Vagina (tissue), 2 donors: Measurements from ENCODE around the gene RNF146. TPM values are rescaled to one million over a fixed set of nuclear protein-coding genes. Genes with fewer than 3 reads are reported as not detected.
A peak's percentile ranks its signal among the peaks of the same experiment; 100 is the strongest.

Experiments
- DNase-seq, 2 donors: peaks; one replicate each; pipeline ENCODE4 v3.0.0-alpha.2; 2017; ENCODE audit errors: extremely low spot score in 2 of 2
- H3K27ac ChIP-seq: fragments of 200-600 bp; sonication (generic); one replicate; pipeline ENCODE4 v1.5.1; 2019
- H3K27me3 ChIP-seq: fragments of 200-600 bp; sonication (generic); one replicate; pipeline ENCODE4 v1.5.1; 2019
- H3K36me3 ChIP-seq, 2 donors: fragments of 200-600 bp; sonication (generic); one replicate each; pipeline ENCODE4 v1.5.1; 2017 to 2019
- H3K4me1 ChIP-seq: fragments of 200-600 bp; sonication (generic); one replicate; pipeline ENCODE4 v1.5.1; 2019
- H3K4me3 ChIP-seq, 2 donors: fragments of 200-600 bp; sonication (generic); 1 replicate in 1 of 2; 2 replicates in 1 of 2; pipeline ENCODE4 v1.5.1; 2016 to 2019
- H3K9me3 ChIP-seq: fragments of 200-600 bp; sonication (generic); one replicate; pipeline ENCODE4 v1.5.1; 2019
- POLR2A ChIP-seq, 2 donors: fragments of 450-650 bp; IDR thresholded peaks; one replicate each; pipeline ENCODE4 v1.6.1; 2017; ENCODE audit warnings: antibody characterized with exemption in 2 of 2, mild to moderate bottlenecking in 2 of 2, moderate library complexity in 2 of 2
- POLR2AphosphoS5 ChIP-seq, 2 donors: sonication (generic); formaldehyde crosslinking; IDR thresholded peaks; one replicate each; pipeline ENCODE4 v1.9.0; 2017; ENCODE audit warnings: antibody characterized with exemption in 2 of 2, mild to moderate bottlenecking in 2 of 2, low read depth in 1 of 2; ENCODE audit not compliant: insufficient read depth in 1 of 2
- intact Hi-C: fragments of 100-400 bp; cut with DNase I; formaldehyde crosslinking; loops from one replicate; pipeline ENCODE4 v1.15.1; 2023
- total RNA-seq: library from RNA; depleted of rRNA; stranded (reverse); fragments of >200 nt; gene quantifications from one replicate; pipeline ENCODE4 v1.2.3, GENCODE V29; 2016
- TF ChIP-seq, protein P1 (sequence below), 3 experiments: fragments of 450-650 bp in 2 of 3; fragments of 200-600 bp in 1 of 3; sonication (generic) in 1 of 3; IDR thresholded peaks; one replicate each; pipeline ENCODE4 v1.5.1; 2017 to 2019; ENCODE audit warnings: antibody characterized with exemption in 3 of 3, mild to moderate bottlenecking in 2 of 3, moderate library complexity in 2 of 3

Gene RNF146
- total RNA-seq, 1 donor from 2014 or later = 53.0 TPM

DNA sequence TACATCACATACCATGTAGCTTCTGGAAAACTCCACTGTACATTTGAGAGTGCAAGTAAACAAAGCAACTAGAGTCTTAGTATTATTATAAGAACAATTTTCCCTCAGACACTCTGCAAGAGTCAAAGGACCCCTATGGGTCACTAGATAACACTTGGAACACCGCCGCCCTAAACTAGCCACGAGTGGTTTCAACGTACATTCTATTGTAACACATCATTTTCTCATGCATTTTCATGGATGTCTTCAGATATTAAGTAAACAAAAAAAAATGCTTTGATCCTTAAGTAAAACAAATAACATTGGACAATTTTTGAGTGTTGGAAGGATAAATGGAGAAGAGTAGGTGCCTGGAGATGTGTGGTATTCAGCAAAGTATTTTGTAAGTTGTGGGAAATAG is 3.2 kb upstream of the RNF146 start:
- no peak for DNase-seq
- Histone ChIP-seq H3K36me3 (no peaks in the 10 kb centered on the region), H3K4me1 (peaks cover 15% of the 10 kb centered on the region), H3K4me3 (no peak overlapping the region), H3K9me3 (no peaks in the 10 kb centered on the region), H3K27me3 (no peaks in the 10 kb centered on the region), H3K27ac (no peak overlapping the region)
- TF ChIP-seq, protein P1, sequence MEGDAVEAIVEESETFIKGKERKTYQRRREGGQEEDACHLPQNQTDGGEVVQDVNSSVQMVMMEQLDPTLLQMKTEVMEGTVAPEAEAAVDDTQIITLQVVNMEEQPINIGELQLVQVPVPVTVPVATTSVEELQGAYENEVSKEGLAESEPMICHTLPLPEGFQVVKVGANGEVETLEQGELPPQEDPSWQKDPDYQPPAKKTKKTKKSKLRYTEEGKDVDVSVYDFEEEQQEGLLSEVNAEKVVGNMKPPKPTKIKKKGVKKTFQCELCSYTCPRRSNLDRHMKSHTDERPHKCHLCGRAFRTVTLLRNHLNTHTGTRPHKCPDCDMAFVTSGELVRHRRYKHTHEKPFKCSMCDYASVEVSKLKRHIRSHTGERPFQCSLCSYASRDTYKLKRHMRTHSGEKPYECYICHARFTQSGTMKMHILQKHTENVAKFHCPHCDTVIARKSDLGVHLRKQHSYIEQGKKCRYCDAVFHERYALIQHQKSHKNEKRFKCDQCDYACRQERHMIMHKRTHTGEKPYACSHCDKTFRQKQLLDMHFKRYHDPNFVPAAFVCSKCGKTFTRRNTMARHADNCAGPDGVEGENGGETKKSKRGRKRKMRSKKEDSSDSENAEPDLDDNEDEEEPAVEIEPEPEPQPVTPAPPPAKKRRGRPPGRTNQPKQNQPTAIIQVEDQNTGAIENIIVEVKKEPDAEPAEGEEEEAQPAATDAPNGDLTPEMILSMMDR (IDR thresholded peaks at IDR 0.05) = no peak
- TF ChIP-seq POLR2A (IDR thresholded peaks at IDR 0.05) (no peak), POLR2AphosphoS5 (IDR thresholded peaks at IDR 0.05; ENCODE audit: insufficient read depth in 1 of 2, low read depth in 1 of 2) (no peak)
- intact Hi-C loops = loop anchor here (10.0 kb wide), 1 partner anchor 139 kb away; no protein-coding TSS in a partner anchor

GRCh38 chr6:127266892-127267645 is 405 bp downstream of the RNF146 start:
- H3K4me1 ChIP-seq = peaks cover 34% of the 10 kb centered on the region
- no peaks in the 10 kb centered on the region for H3K9me3 ChIP-seq
- intact Hi-C loops = loop anchor here (10.0 kb wide), 1 partner anchor 142 kb away; no protein-coding TSS in a partner anchor
- H3K27me3 ChIP-seq = no peaks in the 10 kb centered on the region
- H3K27ac ChIP-seq = peak overlapping the region; percentile 99
- no peaks in the 10 kb centered on the region for H3K36me3 ChIP-seq
- peak in 1 of 2 donors; percentile 93 for TF ChIP-seq POLR2A (IDR thresholded peaks at IDR 0.05)
- TF ChIP-seq, protein P1 (IDR thresholded peaks at IDR 0.05) = no peak
- peak in 1 of 2 donors; percentile 94 for TF ChIP-seq POLR2AphosphoS5 (IDR thresholded peaks at IDR 0.05; ENCODE audit: insufficient read depth in 1 of 2, low read depth in 1 of 2)
- H3K4me3 ChIP-seq = peak overlapping the region; percentile 95 to 97
- DNase-seq = peak in 1 of 2 donors; percentile 89

DNA sequence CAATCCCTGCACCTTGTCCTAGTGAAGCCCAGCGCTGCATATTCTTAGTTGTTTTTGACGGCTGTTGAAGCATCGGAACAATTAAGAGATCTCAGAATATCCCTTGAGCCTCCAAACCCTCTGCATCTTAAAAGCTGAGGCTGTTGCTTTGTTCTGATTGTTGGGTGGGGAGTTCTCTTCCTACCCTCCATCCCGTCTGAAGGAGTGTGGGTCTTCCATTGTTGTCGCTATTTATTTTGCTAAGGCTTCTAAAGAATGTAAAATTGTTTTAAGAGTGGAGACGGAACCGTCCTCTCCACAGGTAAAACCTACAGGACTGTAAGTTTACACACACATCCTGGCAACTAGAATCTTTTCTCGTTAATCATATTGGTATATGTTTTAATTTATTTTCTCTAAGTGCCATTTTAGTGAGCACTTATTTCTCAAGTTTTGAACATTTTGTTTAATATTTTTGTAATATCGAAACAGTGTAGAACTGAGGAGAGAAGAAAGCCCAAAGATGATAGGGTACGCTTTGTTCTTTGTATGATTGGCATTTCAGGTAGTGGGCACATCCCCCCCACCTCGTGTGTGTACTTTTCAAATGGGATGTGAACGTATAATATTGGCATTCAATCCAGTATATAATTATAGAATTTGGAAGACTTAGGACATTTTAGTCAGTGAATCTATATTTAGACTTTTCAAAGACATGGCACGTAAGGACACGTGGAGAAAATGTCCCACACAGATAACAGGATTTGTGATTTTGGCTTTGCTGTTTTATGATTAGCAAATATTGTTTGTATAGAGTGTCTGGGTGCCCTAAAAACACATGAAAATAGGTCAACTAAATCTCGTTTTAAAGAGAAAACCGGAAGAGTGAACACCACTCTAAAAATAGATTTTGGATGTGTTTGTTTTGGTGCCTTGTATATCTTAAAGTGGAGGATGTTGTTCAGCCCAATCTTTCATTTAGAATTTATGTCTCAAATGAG is 1.3 kb downstream of the RNF146 start:
- intact Hi-C loops = loop anchor here (10.0 kb wide), 1 partner anchor 143 kb away; no protein-coding TSS in a partner anchor

DNA sequence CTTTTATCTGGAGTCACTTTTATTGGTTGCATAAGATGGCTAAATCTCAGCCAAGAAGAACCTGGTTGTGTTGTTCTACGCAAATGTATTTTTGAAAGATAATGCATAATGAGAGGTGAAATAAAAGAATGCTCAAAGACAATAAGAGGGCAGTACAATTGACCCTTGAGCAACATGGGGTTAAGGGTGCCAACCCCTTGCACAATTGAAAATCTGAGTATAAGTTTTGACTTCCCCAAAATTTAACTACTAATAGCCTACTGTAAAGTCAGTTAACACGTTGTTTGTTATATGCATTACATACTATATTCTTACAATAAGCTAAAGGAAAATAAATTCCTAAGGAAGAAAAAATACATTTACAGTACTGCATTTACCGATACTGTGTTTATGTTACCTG is 5.9 kb downstream of the RNF146 start:
- no peak overlapping the region for H3K27ac ChIP-seq
- intact Hi-C loops = no loop called here
- no peaks in the 10 kb centered on the region for H3K36me3 ChIP-seq

More for the DNA sequence above, 1.3 kb downstream of the RNF146 start:
- H3K36me3 ChIP-seq = no peaks in the 10 kb centered on the region
- H3K27me3 ChIP-seq = no peaks in the 10 kb centered on the region
- H3K4me3 ChIP-seq = peak overlapping the region; percentile 95 to 97
- no peak for DNase-seq
- peaks cover 43% of the 10 kb centered on the region for H3K4me1 ChIP-seq
- peak overlapping the region; percentile 99 for H3K27ac ChIP-seq
- H3K9me3 ChIP-seq = no peaks in the 10 kb centered on the region
- TF ChIP-seq POLR2A (IDR thresholded peaks at IDR 0.05) (no peak), POLR2AphosphoS5 (IDR thresholded peaks at IDR 0.05; ENCODE audit: insufficient read depth in 1 of 2, low read depth in 1 of 2) (peak in 1 of 2 donors; percentile 7)

GRCh38 chr6:127273499-127273898 is 6.8 kb downstream of the RNF146 start:
- Histone ChIP-seq H3K27ac (no peak overlapping the region), H3K27me3 (no peaks in the 10 kb centered on the region), H3K4me1 (peaks cover 75% of the 10 kb centered on the region), H3K36me3 (no peaks in the 10 kb centered on the region), H3K9me3 (no peaks in the 10 kb centered on the region), H3K4me3 (no peak overlapping the region)
- intact Hi-C loops = no loop called here
- TF ChIP-seq POLR2A (IDR thresholded peaks at IDR 0.05) = no peak
- no peak for TF ChIP-seq POLR2AphosphoS5 (IDR thresholded peaks at IDR 0.05; ENCODE audit: insufficient read depth in 1 of 2, low read depth in 1 of 2)
- TF ChIP-seq, protein P1 (IDR thresholded peaks at IDR 0.05) = no peak
- no peak for DNase-seq

More for the DNA sequence above, 5.9 kb downstream of the RNF146 start:
- no peak overlapping the region for H3K4me3 ChIP-seq
- DNase-seq = no peak
- TF ChIP-seq POLR2A (IDR thresholded peaks at IDR 0.05) = no peak
- TF ChIP-seq, protein P1 (IDR thresholded peaks at IDR 0.05) = no peak
- H3K27me3 ChIP-seq = no peaks in the 10 kb centered on the region
- H3K4me1 ChIP-seq = peaks cover 72% of the 10 kb centered on the region
- H3K9me3 ChIP-seq = no peaks in the 10 kb centered on the region
